NOMO-1 (cell line): ENCODE results near the gene SYMPK.
"Not testable (repeated sequence)": the region's sequence is repeated elsewhere in the genome, so short reads cannot be mapped to it uniquely, and the experiment has no call there.

Experiments
- DNase-seq, 2 experiments: peaks; one replicate each; lab custom pipeline; 2025; ENCODE audit not compliant: unreplicated experiment in 2 of 2; lab: John Stamatoyannopoulos, UW

SYMPK gene

DNA sequence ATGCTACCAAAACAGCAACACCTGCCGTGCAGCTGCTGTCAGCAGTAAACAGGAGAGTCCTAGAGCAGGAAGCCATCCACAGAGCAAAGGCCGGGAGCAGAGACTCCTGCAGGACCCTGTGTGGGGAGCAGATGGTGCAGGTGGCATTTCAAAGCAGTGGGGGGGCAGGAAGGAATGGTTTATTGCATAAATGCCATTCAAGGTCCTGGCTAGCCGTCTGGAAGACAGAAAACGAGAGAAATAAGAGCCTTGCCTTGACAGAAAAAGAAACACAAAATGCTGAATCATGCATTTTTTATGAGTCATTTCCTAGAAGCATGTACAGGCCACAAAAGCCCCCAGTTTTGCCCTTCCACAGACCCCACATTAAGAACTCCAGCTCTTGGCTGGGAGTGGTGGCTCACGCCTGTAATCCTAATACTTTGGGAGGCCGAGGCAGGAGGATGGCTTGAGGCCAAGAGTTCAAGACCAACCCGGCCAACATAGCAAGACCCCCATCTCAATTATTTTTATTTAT is 53.2 kb downstream of the SYMPK start:
- DNase-seq, result peak; percentile 22 to 59

- no peak for DNase-seq
Observed at GRCh38 chr19:45805719-45806118, 57.2 kb downstream of the SYMPK start.

GRCh38 chr19:45804959-45805230 is 58.1 kb downstream of the SYMPK start:
- no peak for DNase-seq

GRCh38 chr19:45804140-45804958 is 58.6 kb downstream of the SYMPK start:
- DNase-seq, result no peak

DNA sequence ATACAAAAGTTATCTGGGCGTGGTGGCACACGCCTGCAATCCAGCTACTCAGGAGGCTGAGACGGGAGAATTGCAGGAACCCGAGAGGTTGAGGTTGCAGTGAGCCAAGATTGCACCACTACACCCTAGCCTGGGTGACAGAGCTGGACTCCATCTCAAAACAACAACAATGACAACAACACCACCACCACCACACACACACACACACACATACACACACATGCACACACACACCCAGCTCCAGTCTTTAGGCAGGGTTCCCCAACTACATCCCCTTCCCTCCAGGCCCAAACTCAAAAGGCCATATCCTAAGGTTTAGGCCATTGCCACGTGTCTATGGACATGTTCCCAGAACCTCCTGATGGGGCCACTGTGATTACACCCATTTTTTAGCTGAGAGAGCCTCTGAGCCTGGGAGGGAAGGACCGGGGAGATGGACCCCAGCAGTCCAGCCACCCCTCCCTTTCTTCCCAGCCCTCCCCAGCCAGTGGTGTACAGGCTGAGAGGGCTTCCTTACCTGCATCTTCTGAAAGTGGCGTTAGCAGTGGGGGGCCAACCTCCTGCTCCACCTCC is 61.3 kb downstream of the SYMPK start:
- DNase-seq, result no peak

DNA sequence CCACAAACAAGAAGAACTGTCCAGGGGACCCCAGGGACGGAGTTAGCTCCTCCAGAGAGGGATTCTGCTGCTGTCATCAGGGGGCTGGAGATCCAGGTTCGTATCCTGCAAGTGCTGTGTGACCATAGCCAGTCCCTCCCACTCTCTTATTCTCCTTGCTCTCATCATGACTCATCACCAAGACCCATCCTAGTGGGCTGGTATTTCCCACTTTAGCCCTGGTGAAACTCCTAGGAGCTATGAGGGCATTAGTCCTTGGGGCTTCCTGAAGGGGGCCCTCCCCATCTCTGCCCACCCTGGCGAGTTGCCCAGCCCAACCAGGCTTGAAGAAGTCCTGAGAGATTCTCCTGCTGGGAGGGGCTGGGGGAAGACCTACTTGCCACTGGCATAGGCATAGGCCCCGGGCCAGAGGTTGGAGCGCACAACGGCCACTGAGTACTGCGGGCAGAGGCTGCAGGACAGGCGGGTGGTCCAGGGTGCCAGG is 62.8 kb downstream of the SYMPK start:
- DNase-seq, result no peak

DNA sequence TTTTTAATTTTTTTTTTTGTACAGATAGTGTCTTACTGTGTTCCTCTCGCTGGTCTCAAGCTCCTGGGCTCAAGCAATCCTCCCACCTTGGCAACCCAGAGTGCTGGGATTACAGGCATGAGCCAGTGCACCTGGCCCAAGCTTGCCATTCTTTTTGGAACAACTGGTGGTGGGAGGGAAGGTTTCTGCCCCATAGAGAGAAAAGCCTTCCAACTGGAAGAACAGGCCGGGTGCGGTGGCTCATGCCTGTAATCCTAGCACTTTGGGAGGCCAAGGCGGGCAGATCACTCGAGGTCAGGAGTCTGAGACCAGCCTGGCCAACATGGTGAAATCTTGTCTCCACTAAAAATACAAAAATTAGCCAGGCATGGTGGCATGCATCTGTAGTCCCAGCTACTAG is 63.4 kb downstream of the SYMPK start:
- DNase-seq, result not testable (repeated sequence)

GRCh38 chr19:45798995-45799517 is 63.9 kb downstream of the SYMPK start:
- DNase-seq, result peak; percentile 9 to 29

- no peak for DNase-seq
Observed at GRCh38 chr19:45794627-45795026, 68.3 kb downstream of the SYMPK start.

DNA sequence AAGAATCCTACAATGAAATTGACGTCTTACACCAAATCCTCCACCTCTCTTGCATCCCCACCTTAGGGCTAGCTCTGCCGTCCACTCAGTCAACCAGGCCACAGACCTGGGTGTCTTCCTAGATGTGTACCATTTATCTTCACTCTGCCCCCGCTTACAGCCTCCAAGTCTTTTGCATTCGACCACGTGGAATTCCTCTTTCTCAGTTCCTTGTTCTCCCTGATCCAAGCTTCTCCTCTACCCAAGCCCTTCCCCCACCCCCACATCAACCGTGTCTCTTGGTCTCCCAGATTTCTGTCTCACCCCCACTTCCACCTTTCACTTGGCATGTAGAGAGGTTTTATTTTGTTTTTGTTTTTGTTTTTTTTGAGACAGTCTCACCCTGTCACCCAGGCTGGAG is 69.1 kb downstream of the SYMPK start:
- DNase-seq, result no peak

DNA sequence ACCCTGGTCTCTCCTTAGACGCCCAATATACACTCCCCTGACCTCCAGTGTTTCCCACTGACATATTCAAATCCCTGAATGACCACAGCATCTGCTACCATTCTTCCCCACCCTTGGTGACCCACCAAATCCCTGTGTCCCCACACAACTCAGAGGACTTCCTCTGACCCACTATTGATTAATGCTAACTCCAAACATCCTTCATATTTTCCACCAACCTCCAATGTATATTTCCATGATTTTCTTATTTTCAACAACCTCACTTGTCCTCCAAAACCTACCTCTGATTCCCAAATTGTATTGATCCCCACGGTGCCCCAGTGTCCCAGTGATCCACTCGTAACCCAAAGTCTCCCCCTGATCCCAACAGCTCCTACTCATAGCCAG is 69.8 kb downstream of the SYMPK start:
- no peak for DNase-seq

GRCh38 chr19:45792470-45793177 is 70.3 kb downstream of the SYMPK start, which contains the start of gene DMWD:
DMWD (minus strand) TSS chr19:45792845; CDS start chr19:45792756, 89 bp downstream.
- peak; percentile 90 to 95 for DNase-seq

GRCh38 chr19:45791744-45792469 is 71.0 kb downstream of the SYMPK start:
- no peak for DNase-seq

DNA sequence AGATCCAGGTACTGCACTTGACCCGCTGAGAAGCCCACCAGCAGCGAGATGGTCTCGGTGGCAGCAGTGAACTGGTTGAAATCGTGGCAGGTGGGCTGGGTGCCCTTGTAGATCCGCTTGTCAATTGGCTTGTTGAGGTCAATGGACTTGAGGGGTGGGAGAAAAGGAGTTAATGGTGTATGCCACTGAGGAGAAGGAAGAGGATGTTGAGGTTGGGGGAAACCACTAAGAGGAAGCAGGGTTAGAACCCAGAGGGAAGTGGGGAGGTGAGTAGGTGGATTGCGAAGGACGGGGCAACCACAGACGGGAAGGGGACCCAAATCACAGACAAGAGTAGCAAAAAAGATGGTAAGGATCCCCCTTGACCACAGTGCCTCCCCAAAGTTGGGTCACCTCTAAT is 72.0 kb downstream of the SYMPK start:
- peak; percentile 87 to 92 for DNase-seq

DNA sequence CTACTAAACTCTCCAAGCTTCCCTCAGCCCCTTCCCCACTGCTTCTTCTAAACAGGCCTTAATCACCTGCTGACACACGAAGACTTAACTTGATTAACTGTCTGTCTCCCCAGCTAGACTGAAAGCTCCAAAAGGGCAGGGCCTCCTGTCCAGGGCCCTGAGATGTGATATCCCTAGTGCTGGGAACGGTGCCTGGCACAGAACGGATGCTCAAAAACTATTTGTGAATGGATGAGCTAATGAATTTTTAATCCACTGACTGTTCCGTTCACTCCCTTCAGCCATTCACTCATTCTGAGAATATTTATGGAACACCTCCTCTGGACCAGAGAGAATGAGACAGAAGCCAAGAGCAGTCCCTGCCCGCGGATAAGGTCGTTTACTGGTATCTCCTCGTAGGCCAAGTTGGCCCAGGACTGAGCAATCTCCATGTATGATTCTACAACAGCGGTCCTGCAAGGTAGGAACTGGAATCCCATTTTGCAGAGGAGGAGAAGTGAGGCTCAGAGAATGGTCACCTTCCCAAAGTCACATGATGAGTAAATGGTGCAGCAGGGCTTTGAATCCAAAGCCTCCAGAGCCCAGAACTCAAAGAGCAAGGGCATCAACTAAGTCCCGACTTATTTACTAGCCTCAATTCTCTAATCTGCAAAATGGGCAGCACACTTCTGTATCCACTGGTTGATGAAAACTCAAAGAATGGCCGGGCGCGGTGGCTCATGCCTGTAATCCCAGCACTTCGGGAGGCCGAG is 73.7 kb downstream of the SYMPK start:
- no peak for DNase-seq

GRCh38 chr19:45786533-45786894 is 76.4 kb downstream of the SYMPK start:
- DNase-seq, result no peak

DNA sequence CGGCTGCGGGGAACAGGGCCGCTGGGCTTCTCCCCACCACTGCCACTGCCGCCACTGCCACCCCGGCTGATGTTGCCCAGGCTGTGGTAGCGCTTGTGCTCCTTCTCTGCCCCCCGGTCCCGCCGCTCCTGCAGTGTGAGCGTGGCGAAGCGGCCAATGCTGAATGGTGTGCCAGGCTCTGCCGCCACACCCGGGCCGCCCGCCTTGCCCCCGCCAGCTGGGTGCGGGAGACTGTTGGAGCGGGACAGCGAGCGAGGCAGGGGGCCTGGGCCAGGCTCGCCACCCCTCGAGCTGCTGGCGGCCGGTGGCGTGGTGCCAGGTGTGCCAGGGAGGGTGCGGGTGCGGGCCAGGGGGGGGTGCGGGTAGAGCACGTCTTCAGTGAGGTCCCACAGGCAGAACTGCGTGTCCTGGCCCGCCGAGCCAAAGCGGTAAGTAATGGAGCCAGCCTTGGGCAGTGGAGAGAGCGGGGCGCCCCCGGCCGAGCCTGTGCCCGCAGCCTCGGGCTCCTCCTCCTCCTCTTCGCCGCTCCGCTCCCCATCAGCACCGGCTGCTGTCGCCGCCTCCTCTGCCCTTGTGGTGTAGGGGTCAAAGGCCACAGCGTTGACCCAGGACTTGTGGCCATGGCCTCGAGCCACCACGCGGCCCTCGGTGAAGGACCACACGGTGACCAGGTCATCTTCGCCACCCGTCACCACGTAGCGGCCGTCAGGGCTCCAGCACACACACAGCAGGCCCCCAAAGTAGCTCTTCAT is 77.0 kb downstream of the SYMPK start:
- DNase-seq, result no peak

- no peak for DNase-seq
Observed at GRCh38 chr19:45785097-45785496, 77.8 kb downstream of the SYMPK start.

GRCh38 chr19:45784096-45784495 is 78.9 kb downstream of the SYMPK start:
- DNase-seq, result no peak
